Mesendoderm (in vitro differentiated cells): ENCODE data around the gene DMPK.
A peak's percentile ranks its signal among the peaks of the same experiment; 100 is the strongest.

ENCODE experiments used
- DNase-seq: peaks from one replicate; pipeline ENCODE4 v3.0.0; 2013
- H2AK5ac ChIP-seq: 2 replicates; pipeline ENCODE4 v1.6.1; 2013; ENCODE audit warnings: low read length, inconsistent platforms
- H2BK120ac ChIP-seq: 2 replicates; pipeline ENCODE4 v1.6.1; 2013; ENCODE audit warnings: low read depth, mild to moderate bottlenecking, low read length, moderate library complexity, mixed read lengths
- H2BK15ac ChIP-seq: replicated peaks from 2 replicates; pipeline ENCODE4 v1.6.1; 2013; ENCODE audit warnings: low read depth, mild to moderate bottlenecking, moderate library complexity
- H2BK5ac ChIP-seq: 2 replicates; pipeline ENCODE4 v1.6.1; 2013; ENCODE audit warnings: low read length, inconsistent platforms
- H3K18ac ChIP-seq: 2 replicates; pipeline ENCODE4 v1.6.1; 2013; ENCODE audit warnings: mild to moderate bottlenecking, low read length, mixed read lengths
- H3K23ac ChIP-seq: one replicate; pipeline ENCODE4 v1.6.1; 2013; ENCODE audit warnings: low read length
- H3K27ac ChIP-seq: 2 replicates; pipeline ENCODE4 v1.5.1; 2013; ENCODE audit warnings: low read depth, mild to moderate bottlenecking, inconsistent platforms, low read length, moderate library complexity
- H3K27me3 ChIP-seq: 2 replicates; pipeline ENCODE4 v1.6.1; 2013; ENCODE audit warnings: low read length, control low read depth, mild to moderate bottlenecking, inconsistent platforms; ENCODE audit not compliant: insufficient read depth, poor library complexity
- H3K36me3 ChIP-seq: 2 replicates; pipeline ENCODE4 v1.6.1; 2013; ENCODE audit warnings: low read length, inconsistent platforms; ENCODE audit not compliant: control insufficient read depth, insufficient read depth
- H3K4ac ChIP-seq: one replicate; pipeline ENCODE4 v1.6.1; 2013; ENCODE audit warnings: low read depth, mild to moderate bottlenecking, low read length, moderate library complexity
- H3K4me1 ChIP-seq: 2 replicates; pipeline ENCODE4 v1.6.1; 2013; ENCODE audit warnings: low read depth, low read length, inconsistent platforms; ENCODE audit not compliant: control insufficient read depth
- H3K4me2 ChIP-seq: 2 replicates; pipeline ENCODE4 v1.6.1; 2013; ENCODE audit warnings: low read length
- H3K4me3 ChIP-seq: 2 replicates; pipeline ENCODE4 v1.5.1; 2013; ENCODE audit warnings: mild to moderate bottlenecking, low read length
- H3K56ac ChIP-seq: one replicate; pipeline ENCODE4 v1.6.1; 2013; ENCODE audit warnings: low read length
- H3K79me1 ChIP-seq: 2 replicates; pipeline ENCODE4 v1.6.1; 2013; ENCODE audit warnings: low read length, inconsistent platforms
- H3K79me2 ChIP-seq: 2 replicates; pipeline ENCODE4 v1.6.1; 2013; ENCODE audit warnings: mild to moderate bottlenecking, low read length; ENCODE audit not compliant: control insufficient read depth, insufficient read depth
- H3K9ac ChIP-seq: 2 replicates; pipeline ENCODE4 v1.6.1; 2013; ENCODE audit warnings: low read length, inconsistent platforms
- H4K5ac ChIP-seq: one replicate; pipeline ENCODE4 v1.6.1; 2013; ENCODE audit warnings: low read length
- H4K8ac ChIP-seq: one replicate; pipeline ENCODE4 v1.6.1; 2013; ENCODE audit warnings: low read depth, mild to moderate bottlenecking, control low read depth, low read length, moderate library complexity
- WGBS: extraction: QIAGEN DNeasy Blood & Tissue Kit; methylation state at CpG from one replicate; pipeline ENCODE4 v1.1.7; 2013; ENCODE audit warnings: low lambda C conversion rate, missing lambda C conversion rate; ENCODE audit not compliant: insufficient coverage; ENCODE audit errors: extremely low coverage; 5-methylcytosine and 5-hydroxymethylcytosine counted together

Gene DMPK

GRCh38 chr19:45781214-45782161 is 802 bp downstream of the DMPK start:
- H3K36me3 ChIP-seq = no peaks in the 10 kb centered on the region
- H4K5ac ChIP-seq = no peak overlapping the region
- H3K27me3 ChIP-seq = no peaks in the 10 kb centered on the region
- H2AK5ac ChIP-seq = no peak overlapping the region
- no peak overlapping the region for H3K18ac ChIP-seq
- H2BK120ac ChIP-seq = no peak overlapping the region
- no peak for DNase-seq
- no CpG with 5 or more reads among the region's 17 CpGs for WGBS
- no peak overlapping the region for H4K8ac ChIP-seq
- H2BK5ac ChIP-seq = no peak overlapping the region
- no peak overlapping the region for H3K4me2 ChIP-seq
- no peak overlapping the region for H2BK15ac ChIP-seq
- H3K79me1 ChIP-seq = no peaks in the 10 kb centered on the region
- no peak overlapping the region for H3K4ac ChIP-seq
- no peak overlapping the region for H3K27ac ChIP-seq
- H3K9ac ChIP-seq = no peak overlapping the region
- H3K79me2 ChIP-seq = no peaks in the 10 kb centered on the region
- no peak overlapping the region for H3K23ac ChIP-seq
- H3K4me1 ChIP-seq = peaks cover 4% of the 10 kb centered on the region
- H3K4me3 ChIP-seq = no peak overlapping the region
- no peak overlapping the region for H3K56ac ChIP-seq

- Histone ChIP-seq H3K79me2 (no peaks in the 10 kb centered on the region), H4K8ac (no peak overlapping the region), H3K23ac (no peak overlapping the region), H2BK120ac (no peak overlapping the region), H3K27me3 (no peaks in the 10 kb centered on the region), H3K4ac (no peak overlapping the region), H3K18ac (no peak overlapping the region), H3K27ac (no peak overlapping the region), H3K79me1 (no peaks in the 10 kb centered on the region), H3K56ac (peak overlapping the region; percentile 47), H2AK5ac (no peak overlapping the region), H3K4me3 (no peak overlapping the region), H3K36me3 (no peaks in the 10 kb centered on the region), H4K5ac (no peak overlapping the region), H2BK15ac (no peak overlapping the region), H3K4me1 (peaks cover 4% of the 10 kb centered on the region), H3K9ac (no peak overlapping the region), H2BK5ac (no peak overlapping the region), H3K4me2 (no peak overlapping the region)
- no CpG with 5 or more reads among the region's 13 CpGs for WGBS
- no peak for DNase-seq
Measured at GRCh38 chr19:45780448-45781213, 1.7 kb downstream of the DMPK start.

- H3K18ac ChIP-seq = no peak overlapping the region
- H3K23ac ChIP-seq = no peak overlapping the region
- no peak for DNase-seq
- no CpG with 5 or more reads among the region's 4 CpGs for WGBS
- peak overlapping the region; percentile 63 for H3K9ac ChIP-seq
- peak overlapping the region; percentile 59 for H3K56ac ChIP-seq
- H2BK120ac ChIP-seq = no peak overlapping the region
- H2BK5ac ChIP-seq = no peak overlapping the region
- H3K27me3 ChIP-seq = no peaks in the 10 kb centered on the region
- H3K4ac ChIP-seq = no peak overlapping the region
- no peak overlapping the region for H2AK5ac ChIP-seq
- H3K4me1 ChIP-seq = peaks cover 4% of the 10 kb centered on the region
- no peak overlapping the region for H2BK15ac ChIP-seq
- H4K8ac ChIP-seq = no peak overlapping the region
- H3K79me2 ChIP-seq = no peaks in the 10 kb centered on the region
- no peak overlapping the region for H3K4me2 ChIP-seq
- no peak overlapping the region for H4K5ac ChIP-seq
- no peaks in the 10 kb centered on the region for H3K79me1 ChIP-seq
- H3K36me3 ChIP-seq = no peaks in the 10 kb centered on the region
- H3K4me3 ChIP-seq = no peak overlapping the region
- no peak overlapping the region for H3K27ac ChIP-seq
Measured at GRCh38 chr19:45780146-45780447, 2.2 kb downstream of the DMPK start.

GRCh38 chr19:45779231-45780145 is 2.8 kb downstream of the DMPK start:
- no CpG with 5 or more reads among the region's 48 CpGs for WGBS
- peak overlapping the region; percentile 59 for H3K56ac ChIP-seq
- H2BK5ac ChIP-seq = no peak overlapping the region
- H2AK5ac ChIP-seq = no peak overlapping the region
- DNase-seq = peak; percentile 95
- H3K4ac ChIP-seq = no peak overlapping the region
- H3K4me2 ChIP-seq = peak overlapping the region; percentile 60
- H3K27ac ChIP-seq = no peak overlapping the region
- no peak overlapping the region for H3K4me3 ChIP-seq
- H3K79me1 ChIP-seq = no peaks in the 10 kb centered on the region
- H3K36me3 ChIP-seq = no peaks in the 10 kb centered on the region
- no peak overlapping the region for H4K5ac ChIP-seq
- no peak overlapping the region for H3K23ac ChIP-seq
- H3K27me3 ChIP-seq = no peaks in the 10 kb centered on the region
- H2BK15ac ChIP-seq = no peak overlapping the region
- H3K79me2 ChIP-seq = no peaks in the 10 kb centered on the region
- H3K9ac ChIP-seq = peak overlapping the region; percentile 63
- no peak overlapping the region for H2BK120ac ChIP-seq
- H3K18ac ChIP-seq = no peak overlapping the region
- H4K8ac ChIP-seq = no peak overlapping the region
- H3K4me1 ChIP-seq = peaks cover 4% of the 10 kb centered on the region

- Histone ChIP-seq H2BK120ac (no peak overlapping the region), H3K56ac (no peak overlapping the region), H3K79me2 (no peaks in the 10 kb centered on the region), H2AK5ac (no peak overlapping the region), H3K27ac (no peak overlapping the region), H3K4ac (no peak overlapping the region), H3K27me3 (no peaks in the 10 kb centered on the region), H4K5ac (no peak overlapping the region), H3K18ac (no peak overlapping the region), H2BK15ac (no peak overlapping the region), H3K23ac (no peak overlapping the region), H2BK5ac (no peak overlapping the region), H3K4me1 (peaks cover 4% of the 10 kb centered on the region), H3K4me3 (no peak overlapping the region), H3K36me3 (no peaks in the 10 kb centered on the region), H3K79me1 (no peaks in the 10 kb centered on the region), H3K4me2 (no peak overlapping the region), H4K8ac (no peak overlapping the region), H3K9ac (no peak overlapping the region)
- whole genome bisulfite sequencing = no CpG with 5 or more reads among the region's 28 CpGs
- DNase-seq = no peak
Measured at GRCh38 chr19:45778010-45778661, 4.2 kb downstream of the DMPK start.
